ENCODE data around the gene SEMG1. TPM values are rescaled to one million over a fixed set of nuclear protein-coding genes. Genes with fewer than 3 reads are reported as not detected.

Gene SEMG1
- total RNA-seq = not detected

- Mint-ChIP-seq H3K4me1 (no peaks in the 10 kb centered on the region), H3K27me3 (peaks cover 40% of the 10 kb centered on the region), H3K36me3 (ENCODE audit: low read depth) (no peaks in the 10 kb centered on the region), H3K27ac (no peak within 1 kb of the TSS), H3K4me3 (no peak within 1 kb of the TSS), H3K9me3 (no peaks in the 10 kb centered on the region)
- DNase-seq = no peak
- ChIA-PET POLR2A (no interaction called here), CTCF (interaction anchor here (0.6 kb wide), 1 partner anchor 1167 kb away, joined by 3 read pairs; no protein-coding TSS in a partner anchor)
Measured at GRCh38 chr20:45206725-45207124, at the start of gene SEMG1. TSS of gene SEMG1 (plus strand) at chr20:45207033. CDS start at chr20:45207054, 21 bp downstream.

- Mint-ChIP-seq H3K36me3 (ENCODE audit: low read depth) (no peaks in the 10 kb centered on the region), H3K4me1 (no peaks in the 10 kb centered on the region), H3K4me3 (no peak overlapping the region), H3K27ac (no peak overlapping the region), H3K27me3 (peaks cover 34% of the 10 kb centered on the region), H3K9me3 (peaks cover 12% of the 10 kb centered on the region)
- ChIA-PET POLR2A (no interaction called here), CTCF (interaction anchor here (0.8 kb wide), 1 partner anchor 115 kb away, joined by 3 read pairs; no protein-coding TSS in a partner anchor)
- DNase-seq = no peak
Measured at GRCh38 chr20:45157962-45158361, 48.9 kb upstream of the SEMG1 start.

- POLR2A ChIA-PET = no interaction called here
- peaks cover 60% of the 10 kb centered on the region for H3K27me3 Mint-ChIP-seq
- no peak for DNase-seq
- H3K9me3 Mint-ChIP-seq = peaks cover 12% of the 10 kb centered on the region
- no peak overlapping the region for H3K4me3 Mint-ChIP-seq
- H3K4me1 Mint-ChIP-seq = no peaks in the 10 kb centered on the region
- CTCF ChIA-PET = interaction anchor here (0.6 to 1.4 kb wide), 2 partner anchors 18 to 52 kb away, joined by 3 read pairs; no protein-coding TSS in a partner anchor
- no peak overlapping the region for H3K27ac Mint-ChIP-seq
- no peaks in the 10 kb centered on the region for H3K36me3 Mint-ChIP-seq (ENCODE audit: low read depth)
Measured at GRCh38 chr20:45163083-45163803, 43.6 kb upstream of the SEMG1 start.

GRCh38 chr20:45164906-45165305 lies 41.9 kb upstream of the SEMG1 start:
- ChIA-PET CTCF (no interaction called here), POLR2A (no interaction called here)
- Mint-ChIP-seq H3K27me3 (peaks cover 56% of the 10 kb centered on the region), H3K27ac (no peak overlapping the region), H3K9me3 (peaks cover 4% of the 10 kb centered on the region), H3K36me3 (ENCODE audit: low read depth) (no peaks in the 10 kb centered on the region), H3K4me3 (no peak overlapping the region), H3K4me1 (no peaks in the 10 kb centered on the region)
- no peak for DNase-seq

GRCh38 chr20:45173522-45173921 lies 33.3 kb upstream of the SEMG1 start:
- H3K4me1 Mint-ChIP-seq = no peaks in the 10 kb centered on the region
- no peaks in the 10 kb centered on the region for H3K9me3 Mint-ChIP-seq
- no peak overlapping the region for H3K4me3 Mint-ChIP-seq
- no peaks in the 10 kb centered on the region for H3K36me3 Mint-ChIP-seq (ENCODE audit: low read depth)
- H3K27ac Mint-ChIP-seq = no peak overlapping the region
- CTCF ChIA-PET = no interaction called here
- DNase-seq = no peak
- H3K27me3 Mint-ChIP-seq = peaks cover 34% of the 10 kb centered on the region
- POLR2A ChIA-PET = no interaction called here

- no peaks in the 10 kb centered on the region for H3K36me3 Mint-ChIP-seq (ENCODE audit: low read depth)
- ChIA-PET POLR2A (no interaction called here), CTCF (no interaction called here)
- no peak within 1 kb of the TSS for H3K4me3 Mint-ChIP-seq
- DNase-seq = no peak
- H3K4me1 Mint-ChIP-seq = peaks cover 3% of the 10 kb centered on the region
- H3K27me3 Mint-ChIP-seq = peaks cover 33% of the 10 kb centered on the region
- no peak within 1 kb of the TSS for H3K27ac Mint-ChIP-seq
- H3K9me3 Mint-ChIP-seq = no peaks in the 10 kb centered on the region
Measured at GRCh38 chr20:45174434-45175364, 32.1 kb upstream of the SEMG1 start, which contains the start of gene PI3. TSS of gene PI3 (plus strand) at chr20:45174902. CDS start at chr20:45174923, 21 bp downstream.

GRCh38 chr20:45176526-45177267 lies 30.1 kb upstream of the SEMG1 start:
- no peak overlapping the region for H3K4me3 Mint-ChIP-seq
- peaks cover 20% of the 10 kb centered on the region for H3K27me3 Mint-ChIP-seq
- no peak overlapping the region for H3K27ac Mint-ChIP-seq
- H3K36me3 Mint-ChIP-seq (ENCODE audit: low read depth) = no peaks in the 10 kb centered on the region
- H3K4me1 Mint-ChIP-seq = peaks cover 9% of the 10 kb centered on the region
- CTCF ChIA-PET = no interaction called here
- no peak for DNase-seq
- POLR2A ChIA-PET = no interaction called here
- H3K9me3 Mint-ChIP-seq = no peaks in the 10 kb centered on the region

GRCh38 chr20:45179166-45179565 lies 27.7 kb upstream of the SEMG1 start:
- H3K4me3 Mint-ChIP-seq = no peak overlapping the region

GRCh38 chr20:45181639-45182038 lies 25.2 kb upstream of the SEMG1 start:
- no peaks in the 10 kb centered on the region for H3K36me3 Mint-ChIP-seq (ENCODE audit: low read depth)
- H3K27me3 Mint-ChIP-seq = peaks cover 11% of the 10 kb centered on the region
- no peak overlapping the region for H3K27ac Mint-ChIP-seq
- no peaks in the 10 kb centered on the region for H3K9me3 Mint-ChIP-seq
- H3K4me1 Mint-ChIP-seq = peaks cover 9% of the 10 kb centered on the region
- H3K4me3 Mint-ChIP-seq = no peak overlapping the region
- DNase-seq = no peak
- ChIA-PET POLR2A (no interaction called here), CTCF (interaction anchor here (0.5 to 0.6 kb wide), 2 partner anchors 8 to 75 kb away, joined by 3 read pairs; no protein-coding TSS in a partner anchor)

More at GRCh38 chr20:45179166-45179565, 27.7 kb upstream of the SEMG1 start:
- POLR2A ChIA-PET = no interaction called here
- H3K27ac Mint-ChIP-seq = no peak overlapping the region
- no peak for DNase-seq
- H3K9me3 Mint-ChIP-seq = no peaks in the 10 kb centered on the region
- peaks cover 6% of the 10 kb centered on the region for H3K27me3 Mint-ChIP-seq
- H3K36me3 Mint-ChIP-seq (ENCODE audit: low read depth) = no peaks in the 10 kb centered on the region
- H3K4me1 Mint-ChIP-seq = peaks cover 9% of the 10 kb centered on the region
- CTCF ChIA-PET = interaction anchor here (0.6 to 1.3 kb wide), 2 partner anchors 9 to 1882 kb away, joined by 3 to 7 read pairs; no protein-coding TSS in a partner anchor

GRCh38 chr20:45183084-45183483 lies 23.7 kb upstream of the SEMG1 start:
- ChIA-PET POLR2A (no interaction called here), CTCF (no interaction called here)
- H3K27me3 Mint-ChIP-seq = peaks cover 11% of the 10 kb centered on the region
- H3K36me3 Mint-ChIP-seq (ENCODE audit: low read depth) = no peaks in the 10 kb centered on the region
- H3K9me3 Mint-ChIP-seq = no peaks in the 10 kb centered on the region
- DNase-seq = no peak
- peaks cover 9% of the 10 kb centered on the region for H3K4me1 Mint-ChIP-seq
- H3K4me3 Mint-ChIP-seq = no peak overlapping the region
- H3K27ac Mint-ChIP-seq = no peak overlapping the region

- Mint-ChIP-seq H3K9me3 (no peaks in the 10 kb centered on the region), H3K4me1 (no peaks in the 10 kb centered on the region), H3K27ac (no peak overlapping the region), H3K27me3 (peaks cover 19% of the 10 kb centered on the region), H3K4me3 (no peak overlapping the region), H3K36me3 (ENCODE audit: low read depth) (no peaks in the 10 kb centered on the region)
- no peak for DNase-seq
- ChIA-PET POLR2A (no interaction called here), CTCF (interaction anchor here (1.4 kb wide), 1 partner anchor 8 kb away, joined by 3 read pairs; no protein-coding TSS in a partner anchor)
Measured at GRCh38 chr20:45187693-45188092, 19.1 kb upstream of the SEMG1 start.

- H3K9me3 Mint-ChIP-seq = no peaks in the 10 kb centered on the region
- ChIA-PET POLR2A (no interaction called here), CTCF (no interaction called here)
- H3K36me3 Mint-ChIP-seq (ENCODE audit: low read depth) = no peaks in the 10 kb centered on the region
- no peak for DNase-seq
- no peak overlapping the region for H3K27ac Mint-ChIP-seq
- H3K27me3 Mint-ChIP-seq = peaks cover 24% of the 10 kb centered on the region
- H3K4me3 Mint-ChIP-seq = no peak overlapping the region
- no peaks in the 10 kb centered on the region for H3K4me1 Mint-ChIP-seq
Measured at GRCh38 chr20:45189067-45189609, 17.7 kb upstream of the SEMG1 start.

Data from activated CD4-positive, alpha-beta T cell treated with anti-CD3 and anti-CD28 coated beads, Interleukin-2, amount 10 ng/mL, durations not matched to agents 7 days and 5 days (primary cell).